ENCODE results near the gene DSEL.

DSEL gene

GRCh38 chr18:67483237-67483636 lies 33.3 kb downstream of the DSEL start:
- DNase-seq (ENCODE audit: low read depth), result peak; percentile 7
- H3K4me3 ChIP-seq (ENCODE audit: low read length), result no peak overlapping the region
- no peak for TF ChIP-seq CTCF (conservative IDR thresholded peaks at IDR 0.05; ENCODE audit: low read length)

GRCh38 chr18:67478249-67478648 lies 38.3 kb downstream of the DSEL start:
- TF ChIP-seq CTCF (conservative IDR thresholded peaks at IDR 0.05; ENCODE audit: low read length), result no peak
- H3K4me3 ChIP-seq (ENCODE audit: low read length), result no peak overlapping the region
- no peak for DNase-seq (ENCODE audit: low read depth)

- H3K4me3 ChIP-seq (ENCODE audit: low read length), result no peak overlapping the region
- DNase-seq (ENCODE audit: low read depth), result no peak
- no peak for TF ChIP-seq CTCF (conservative IDR thresholded peaks at IDR 0.05; ENCODE audit: low read length)
These were observed 39.0 kb downstream of the DSEL start for GRCh38 chr18:67477522-67477921.

DNA sequence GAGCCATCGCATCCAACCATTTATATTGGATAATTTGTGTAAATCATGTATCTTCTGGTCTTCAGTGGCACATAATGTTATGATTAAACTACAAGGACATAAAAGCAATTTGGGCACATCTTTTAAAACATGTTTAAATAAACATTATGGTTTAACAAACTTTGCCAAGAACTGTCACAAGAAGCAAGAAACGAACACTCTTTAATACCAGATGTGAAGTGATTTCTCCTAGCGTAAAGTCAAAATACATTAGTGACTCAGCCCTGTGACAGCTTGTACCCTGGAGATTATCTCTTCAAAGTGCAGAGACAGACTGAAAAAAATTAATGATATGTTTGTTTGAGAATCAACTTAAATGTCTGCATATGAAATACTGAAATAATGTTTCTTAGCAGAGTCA lies 39.9 kb downstream of the DSEL start:
- peak; percentile 20 for DNase-seq (ENCODE audit: low read depth)
- H3K4me3 ChIP-seq (ENCODE audit: low read length), result no peak overlapping the region
- TF ChIP-seq CTCF (conservative IDR thresholded peaks at IDR 0.05; ENCODE audit: low read length), result no peak

DNA sequence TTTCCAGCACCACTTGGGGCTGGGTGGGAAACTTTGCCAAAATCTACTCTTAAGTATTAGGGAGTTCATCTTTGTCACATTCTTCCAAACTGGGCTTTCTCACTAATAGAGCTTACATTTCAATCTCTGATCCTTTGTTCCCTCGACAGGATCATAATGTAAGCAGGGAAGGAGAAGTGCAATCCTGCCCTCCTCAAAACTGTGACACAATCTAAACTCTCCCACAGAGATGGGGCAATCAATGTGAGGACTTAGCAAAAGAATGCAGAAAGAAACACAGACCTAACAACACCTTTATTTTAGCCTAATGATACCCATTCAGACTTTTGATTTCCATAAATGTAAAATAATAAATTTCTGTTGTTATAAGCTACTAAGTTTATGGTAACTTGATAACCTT lies 40.8 kb downstream of the DSEL start:
- H3K4me3 ChIP-seq (ENCODE audit: low read length), result no peak overlapping the region
- TF ChIP-seq CTCF (conservative IDR thresholded peaks at IDR 0.05; ENCODE audit: low read length), result no peak
- peak; percentile 49 for DNase-seq (ENCODE audit: low read depth)

GRCh38 chr18:67468038-67468437 lies 48.5 kb downstream of the DSEL start:
- no peak for DNase-seq (ENCODE audit: low read depth)

GRCh38 chr18:67467188-67467587 lies 49.3 kb downstream of the DSEL start:
- TF ChIP-seq CTCF (conservative IDR thresholded peaks at IDR 0.05; ENCODE audit: low read length), result no peak
- no peak for DNase-seq (ENCODE audit: low read depth)
- no peak overlapping the region for H3K4me3 ChIP-seq (ENCODE audit: low read length)

More at GRCh38 chr18:67468038-67468437, 48.5 kb downstream of the DSEL start:
- no peak for TF ChIP-seq CTCF (conservative IDR thresholded peaks at IDR 0.05; ENCODE audit: low read length)
- no peak overlapping the region for H3K4me3 ChIP-seq (ENCODE audit: low read length)
